Psoas muscle (tissue), 8 donors: ENCODE data around the gene IFITM2. TPM values are rescaled to one million over a fixed set of nuclear protein-coding genes. Genes with fewer than 3 reads are reported as not detected.
"Not testable (repeated sequence)": the region's sequence is repeated elsewhere in the genome, so short reads cannot be mapped to it uniquely, and the experiment has no call there.

Source experiments
- ATAC-seq, 4 donors: fragments of 200-7000 bp; cut with Tn5 transposase; one replicate each; pipeline ENCODE4 v1.9.1; 2020; ENCODE audit warnings: moderate library complexity in 3 of 4, mild to moderate bottlenecking in 2 of 4
- DNase-seq, 2 donors: peaks; one replicate each; pipeline ENCODE4 v3.0.0-alpha.2; 2020
- H3K27ac ChIP-seq: fragments of 200-600 bp; one replicate; pipeline ENCODE4 v1.8.0; 2022
- H3K27me3 ChIP-seq, 3 donors: fragments of 200-600 bp in 1 of 3; one replicate each; pipeline versions ENCODE4 v1.6.1 to v1.8.0; 2013 to 2022; ENCODE audit warnings: low read length in 2 of 3, mild to moderate bottlenecking in 2 of 3, moderate library complexity in 1 of 3; ENCODE audit not compliant: insufficient read depth in 3 of 3
- H3K36me3 ChIP-seq, 2 donors: fragments of 200-600 bp in 1 of 2; one replicate each; pipeline versions ENCODE4 v1.6.1 to v1.8.0; 2013 to 2022; ENCODE audit warnings: low read depth in 1 of 2, mild to moderate bottlenecking in 1 of 2, moderate library complexity in 1 of 2; ENCODE audit not compliant: insufficient read depth in 1 of 2
- H3K4me1 ChIP-seq: fragments of 200-600 bp; one replicate; pipeline ENCODE4 v1.8.0; 2022
- H3K4me3 ChIP-seq: fragments of 200-600 bp; one replicate; pipeline ENCODE4 v1.8.0; 2022; ENCODE audit warnings: mild to moderate bottlenecking
- H3K9me3 ChIP-seq: fragments of 200-600 bp; one replicate; pipeline ENCODE4 v1.8.0; 2022
- WGBS, 3 donors: extraction: QIAGEN DNeasy Blood & Tissue Kit; methylation state at CpG; one replicate each; pipeline versions ENCODE4 v1.1.6 to v1.1.7; 2013; 5-methylcytosine and 5-hydroxymethylcytosine counted together
- intact Hi-C, 2 donors: fragments of 100-400 bp; cut with DNase I; formaldehyde crosslinking; loops; one replicate each; pipeline versions ENCODE4 v1.11.0 to v1.14.2; 2022
- polyA plus RNA-seq, 3 donors: library from polyadenylated mRNA; stranded (reverse); fragments of 200-250 nt; gene quantifications; one replicate each; pipeline ENCODE4 v1.2.3, GENCODE V29; 2013
- total RNA-seq, 4 donors: library from RNA; stranded (reverse); fragmentation: NEBNext Ultra II Directional in 2 of 4; extraction: Animal tissue kit (Norgen Biotek cat#: 25700) in 2 of 4; gene quantifications; one replicate each; pipeline versions ENCODE4 v1.2.1 to v1.2.4, GENCODE V29; 2021 to 2023
- TF ChIP-seq, protein P1 (sequence below): fragments of 200-600 bp; IDR thresholded peaks from one replicate; pipeline ENCODE4 v1.8.0; 2022; ENCODE audit warnings: antibody characterized with exemption
- donor health status: healthy with polysubstance abuse.
- donor health status: DM: no; HTN: no; CAD: no; lungs with moderate emphysema.
- donor health status: Bipolar disorder and iron deficiency.
- donor health status: healthy.
- donor health status: DM: yes; HTN: yes; CAD: no.
- donor health status: DM: no; HTN: no; CAD: no.
- donor health status: DM: no; HTN: no; CAD: no.
- donor health status: DM: yes; HTN: yes; CAD: no.

IFITM2 gene
- total and polyA plus RNA-seq, 7 donors: 109 to 371 (median 138) TPM

DNA sequence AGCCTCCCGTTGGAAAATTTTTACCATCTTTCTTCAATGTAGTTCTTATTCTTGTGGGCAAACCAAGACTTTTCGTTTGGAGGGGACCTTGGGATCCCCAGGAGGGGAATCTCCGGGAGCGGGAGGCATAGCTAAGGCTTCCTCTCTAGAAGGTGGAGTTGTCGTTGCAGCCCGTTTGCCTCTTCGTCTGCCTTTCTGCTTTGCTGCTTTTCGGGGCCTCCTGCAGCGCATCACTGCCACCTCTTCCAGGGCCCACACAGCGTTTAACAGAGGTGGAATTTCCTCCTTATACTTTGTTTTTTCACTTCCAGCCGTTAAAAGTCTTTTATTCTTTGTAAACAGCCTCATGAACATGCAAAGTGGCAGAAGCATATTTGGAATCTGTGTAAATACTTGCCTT, 16.5 kb downstream of the IFITM2 start:
- Histone ChIP-seq H3K27me3 (peaks cover 0 to 10% (median 5%) of the 10 kb centered on the region in 3 donors), H3K4me1 (peaks cover 13% of the 10 kb centered on the region), H3K4me3 (no peak overlapping the region), H3K9me3 (no peaks in the 10 kb centered on the region), H3K27ac (no peak overlapping the region), H3K36me3 (no peaks in the 10 kb centered on the region)
- WGBS, 3 donors: 60 to 67% (median 61%) methylated on average over 11 of the region's 11 CpGs
- intact Hi-C loops: no loop called here
- no peak for ATAC-seq
- no peak for DNase-seq
- TF ChIP-seq, protein P1, sequence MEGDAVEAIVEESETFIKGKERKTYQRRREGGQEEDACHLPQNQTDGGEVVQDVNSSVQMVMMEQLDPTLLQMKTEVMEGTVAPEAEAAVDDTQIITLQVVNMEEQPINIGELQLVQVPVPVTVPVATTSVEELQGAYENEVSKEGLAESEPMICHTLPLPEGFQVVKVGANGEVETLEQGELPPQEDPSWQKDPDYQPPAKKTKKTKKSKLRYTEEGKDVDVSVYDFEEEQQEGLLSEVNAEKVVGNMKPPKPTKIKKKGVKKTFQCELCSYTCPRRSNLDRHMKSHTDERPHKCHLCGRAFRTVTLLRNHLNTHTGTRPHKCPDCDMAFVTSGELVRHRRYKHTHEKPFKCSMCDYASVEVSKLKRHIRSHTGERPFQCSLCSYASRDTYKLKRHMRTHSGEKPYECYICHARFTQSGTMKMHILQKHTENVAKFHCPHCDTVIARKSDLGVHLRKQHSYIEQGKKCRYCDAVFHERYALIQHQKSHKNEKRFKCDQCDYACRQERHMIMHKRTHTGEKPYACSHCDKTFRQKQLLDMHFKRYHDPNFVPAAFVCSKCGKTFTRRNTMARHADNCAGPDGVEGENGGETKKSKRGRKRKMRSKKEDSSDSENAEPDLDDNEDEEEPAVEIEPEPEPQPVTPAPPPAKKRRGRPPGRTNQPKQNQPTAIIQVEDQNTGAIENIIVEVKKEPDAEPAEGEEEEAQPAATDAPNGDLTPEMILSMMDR: no peak

DNA sequence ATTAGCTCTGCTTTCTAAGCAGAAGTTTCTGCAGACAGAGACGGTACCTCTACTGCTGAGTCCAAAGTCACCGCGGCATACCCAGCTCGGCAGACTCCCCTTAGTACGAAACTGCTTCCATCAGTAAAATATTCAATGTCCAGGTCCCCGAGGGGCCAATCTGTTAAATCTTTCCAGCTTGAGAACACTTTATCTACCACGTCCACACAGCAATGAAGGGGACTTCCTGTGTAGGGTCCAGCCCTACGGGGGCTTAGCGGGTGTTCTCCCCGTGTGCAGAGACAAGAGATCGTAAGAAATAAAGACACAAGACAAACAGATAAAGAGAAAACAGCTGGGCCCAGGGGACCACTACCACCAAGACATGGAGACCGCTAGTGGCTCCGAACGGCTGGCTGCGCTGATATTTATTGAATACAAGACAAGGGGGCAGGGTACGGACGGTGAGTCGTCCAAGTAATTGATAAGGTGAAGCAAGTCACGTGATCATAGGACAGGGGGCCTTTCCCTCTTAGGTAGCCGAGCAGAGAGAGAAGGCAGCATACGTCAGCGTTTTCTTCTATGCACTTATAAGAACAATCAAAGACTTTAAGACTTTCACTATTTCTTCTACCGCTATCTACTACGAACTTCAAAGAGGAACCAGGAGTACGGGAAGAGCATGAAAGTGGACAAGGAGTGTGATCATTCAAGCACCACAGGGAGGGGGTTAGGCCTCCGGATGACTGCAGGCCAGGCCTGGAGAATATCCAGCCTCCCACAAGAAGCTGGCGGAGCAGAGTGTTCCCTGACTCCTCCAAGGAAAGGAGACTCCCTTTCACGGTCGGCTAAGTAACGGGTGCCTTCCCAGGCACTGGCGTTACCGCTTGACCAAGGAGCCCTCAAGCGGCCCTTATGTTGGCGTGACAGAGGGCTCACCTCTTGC, 17.2 kb downstream of the IFITM2 start:
- H3K36me3 ChIP-seq, H3K27me3 ChIP-seq, intact Hi-C loops, ATAC-seq, H3K9me3 ChIP-seq: not testable (repeated sequence)
- peak overlapping the region; percentile 11 for H3K4me3 ChIP-seq
- peak overlapping the region; percentile 61 for H3K27ac ChIP-seq
- H3K4me1 ChIP-seq: peaks cover 13% of the 10 kb centered on the region
- WGBS, 3 donors: 37 to 54% (median 45%) methylated on average over 26 to 28 of the region's 34 CpGs
- DNase-seq: peak; percentile 69 to 78

- Histone ChIP-seq H3K4me3 (no peak overlapping the region), H3K27me3 (peaks cover 0 to 6% (median 4%) of the 10 kb centered on the region in 3 donors), H3K27ac (peak overlapping the region; percentile 76), H3K36me3 (no peaks in the 10 kb centered on the region), H3K4me1 (peaks cover 13% of the 10 kb centered on the region), H3K9me3 (no peaks in the 10 kb centered on the region)
- intact Hi-C loops: no loop called here
- TF ChIP-seq, protein P1: no peak
- DNase-seq: no peak
- 71 to 84% (median 76%) methylated on average over 30 of the region's 30 CpGs for WGBS, 3 donors
- ATAC-seq: peak in 1 of 4 donors; percentile 12
Measured at GRCh38 chr11:325796-326591, 18.4 kb downstream of the IFITM2 start.

GRCh38 chr11:326592-326841, 18.9 kb downstream of the IFITM2 start:
- TF ChIP-seq, protein P1: no peak
- no peak for DNase-seq
- ATAC-seq: peak in 3 of 4 donors; percentile 11 to 35 (median 27)
- H3K36me3 ChIP-seq: no peaks in the 10 kb centered on the region
- intact Hi-C loops: no loop called here
- H3K4me1 ChIP-seq: peaks cover 13% of the 10 kb centered on the region
- peak overlapping the region; percentile 76 for H3K27ac ChIP-seq
- H3K9me3 ChIP-seq: no peaks in the 10 kb centered on the region
- no peak overlapping the region for H3K4me3 ChIP-seq
- peaks cover 0 to 6% (median 3%) of the 10 kb centered on the region in 3 donors for H3K27me3 ChIP-seq
- 58 to 66% (median 58%) methylated on average over 6 of the region's 6 CpGs for WGBS, 3 donors
